ENCODE measurements around the gene IL17RC.

Gene IL17RC

DNA sequence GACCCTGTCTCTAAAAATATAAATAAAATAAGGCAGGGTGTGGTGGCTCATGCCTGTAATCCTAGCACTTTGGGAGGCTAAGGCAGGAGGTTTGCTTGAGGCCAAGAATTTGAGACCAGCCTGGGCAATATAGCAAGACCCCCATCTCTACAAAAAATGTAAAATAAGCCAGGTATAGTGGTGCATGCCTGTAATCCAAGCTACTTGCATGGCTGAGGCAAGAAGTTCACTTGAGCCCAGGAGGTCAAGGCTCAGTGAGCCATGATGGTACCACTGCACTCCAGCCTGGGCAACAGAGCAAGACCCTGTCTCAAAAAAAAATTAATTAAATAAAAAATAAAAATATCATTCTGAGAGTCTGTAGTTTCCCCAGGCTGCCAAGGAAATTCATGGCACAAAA is 30.6 kb upstream of the IL17RC start:
- TF ChIP-seq CTCF (IDR thresholded peaks at IDR 0.05; ENCODE audit: low read depth, low read length, missing control alignments), result no peak
- no peak for DNase-seq (ENCODE audit: low read depth)
- H3K4me3 ChIP-seq (ENCODE audit: low read depth, low read length), result no peak overlapping the region
- in situ Hi-C loops (cut with HindIII; ENCODE audit: low sequenced_read_pairs), result no loop called here

DNA sequence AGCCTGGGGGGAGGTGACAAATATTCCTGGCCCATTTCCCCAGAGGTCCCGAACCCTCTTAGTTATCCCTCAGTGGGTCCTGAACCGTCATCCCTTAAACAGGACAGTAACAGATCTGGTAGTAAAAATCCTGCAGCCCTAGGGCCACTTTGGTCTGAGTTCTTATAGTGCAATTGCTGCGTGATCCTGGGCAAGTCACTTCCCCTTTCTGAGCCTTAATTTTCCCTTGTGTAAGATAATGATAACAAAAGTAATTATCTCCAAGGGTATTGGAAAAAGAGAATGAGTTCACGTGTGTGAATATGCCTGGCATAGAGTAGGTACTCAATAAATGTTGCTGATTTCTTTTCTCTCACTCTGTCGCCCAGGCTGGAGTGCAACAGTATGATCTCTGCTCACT is 29.4 kb upstream of the IL17RC start:
- DNase-seq (ENCODE audit: low read depth), result no peak
- H3K4me3 ChIP-seq (ENCODE audit: low read depth, low read length), result no peak overlapping the region
- in situ Hi-C loops (cut with HindIII; ENCODE audit: low sequenced_read_pairs), result no loop called here
- no peak for TF ChIP-seq CTCF (IDR thresholded peaks at IDR 0.05; ENCODE audit: low read depth, low read length, missing control alignments)

DNA sequence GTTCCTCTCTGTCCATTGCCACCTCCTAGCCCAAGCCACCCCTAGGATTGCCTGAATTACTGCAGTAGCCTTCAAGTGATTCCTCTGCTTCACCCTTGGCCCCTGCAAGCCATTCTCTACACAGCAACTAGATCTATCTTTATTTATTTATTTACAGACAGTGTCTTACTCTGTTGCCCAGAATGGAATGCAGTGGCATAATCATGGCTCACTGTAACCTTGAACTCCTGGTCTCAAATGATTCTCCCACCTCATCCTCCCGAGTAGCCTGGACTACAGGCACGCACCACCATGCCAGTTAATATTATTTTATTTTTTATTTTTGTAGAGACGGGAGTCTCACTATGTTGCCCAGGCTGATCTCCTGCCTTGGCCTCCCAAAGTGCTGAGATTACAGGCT is 28.4 kb upstream of the IL17RC start:
- DNase-seq (ENCODE audit: low read depth), result no peak
- in situ Hi-C loops (cut with HindIII; ENCODE audit: low sequenced_read_pairs), result no loop called here
- no peak overlapping the region for H3K4me3 ChIP-seq (ENCODE audit: low read depth, low read length)
- no peak for TF ChIP-seq CTCF (IDR thresholded peaks at IDR 0.05; ENCODE audit: low read depth, low read length, missing control alignments)

DNA sequence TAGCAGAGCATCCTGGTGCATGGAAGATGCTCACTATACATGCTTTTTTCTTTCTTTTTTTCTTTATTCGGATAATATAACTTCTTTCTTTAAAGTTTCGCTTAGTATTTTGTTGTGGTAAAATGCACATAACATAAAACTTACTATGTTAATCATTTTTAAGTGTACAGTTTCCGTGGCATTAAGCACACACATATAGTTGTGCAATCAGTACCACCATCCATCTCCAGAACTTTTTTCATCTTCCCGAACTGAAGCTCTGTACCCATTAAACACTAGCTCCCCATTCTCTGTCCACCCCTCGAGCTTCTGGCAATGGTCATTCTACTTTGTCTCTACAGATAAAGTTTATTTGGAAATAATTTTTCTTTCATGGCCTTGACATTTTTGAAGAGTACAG is 27.5 kb upstream of the IL17RC start:
- TF ChIP-seq CTCF (IDR thresholded peaks at IDR 0.05; ENCODE audit: low read depth, low read length, missing control alignments), result no peak
- no peak overlapping the region for H3K4me3 ChIP-seq (ENCODE audit: low read depth, low read length)
- in situ Hi-C loops (cut with HindIII; ENCODE audit: low sequenced_read_pairs), result no loop called here
- DNase-seq (ENCODE audit: low read depth), result no peak

GRCh38 chr3:9890249-9891071 is 26.4 kb upstream of the IL17RC start, which contains the start of gene JAGN1:
TSS of gene JAGN1 (plus strand) at chr3:9890610. CDS start at chr3:9890723, 113 bp downstream.
- TF ChIP-seq CTCF (IDR thresholded peaks at IDR 0.05; ENCODE audit: low read depth, low read length, missing control alignments), result no peak
- peak within 1 kb of the TSS; percentile 96 for H3K4me3 ChIP-seq (ENCODE audit: low read depth, low read length)
- in situ Hi-C loops (cut with HindIII; ENCODE audit: low sequenced_read_pairs), result no loop called here
- DNase-seq (ENCODE audit: low read depth), result peak; percentile 70

DNA sequence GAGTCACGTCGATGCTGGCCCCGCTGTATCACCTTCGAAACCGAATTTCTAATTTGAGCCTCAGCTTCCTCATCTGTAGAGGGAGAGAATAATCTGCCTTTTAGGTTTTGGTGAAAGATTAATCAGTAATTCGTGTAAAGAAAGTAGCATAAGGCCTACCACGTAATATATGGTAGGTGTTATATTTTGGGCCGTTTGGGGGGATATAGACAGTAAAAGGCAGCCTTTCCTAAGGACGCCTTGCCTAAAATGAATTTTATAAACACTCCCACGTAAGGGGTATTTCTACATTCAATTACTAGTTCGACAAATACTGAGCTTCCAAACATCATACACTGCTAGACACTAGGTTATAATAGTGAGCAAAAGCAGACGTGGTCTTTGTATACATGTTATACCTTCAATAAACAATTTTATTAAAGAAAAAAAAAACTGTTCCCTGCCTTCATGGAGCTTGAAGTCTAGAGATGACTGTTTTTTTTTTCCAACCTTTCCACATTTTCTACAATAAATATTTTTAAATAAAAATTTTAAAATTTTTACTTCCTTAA is 25.8 kb upstream of the IL17RC start:
- in situ Hi-C loops (cut with HindIII; ENCODE audit: low sequenced_read_pairs), result no loop called here
- H3K4me3 ChIP-seq (ENCODE audit: low read depth, low read length), result peak overlapping the region; percentile 96
- DNase-seq (ENCODE audit: low read depth), result no peak
- no peak for TF ChIP-seq CTCF (IDR thresholded peaks at IDR 0.05; ENCODE audit: low read depth, low read length, missing control alignments)
